ACC112 (cell line): ENCODE results near the gene AKAP8.
"Not testable (repeated sequence)": the region's sequence is repeated elsewhere in the genome, so short reads cannot be mapped to it uniquely, and the experiment has no call there.

Experiments used
- H2AFZ ChIP-seq: fragments of 200-600 bp; sonication (generic); one replicate; pipeline ENCODE4 v1.6.0; 2017; ENCODE audit warnings: antibody characterized with exemption, low read length; ENCODE audit not compliant: unreplicated experiment
- H3K27ac ChIP-seq: fragments of 200-600 bp; sonication (generic); 2 replicates; pipeline ENCODE4 v1.5.1; 2014; ENCODE audit warnings: low read depth, mild to moderate bottlenecking, antibody characterized with exemption, low read length, moderate library complexity
- H3K27me3 ChIP-seq: fragments of 200-600 bp; sonication (generic); 2 replicates; pipeline ENCODE4 v1.6.1; 2014; ENCODE audit warnings: mild to moderate bottlenecking, antibody characterized with exemption, low read length, moderate library complexity, mixed read lengths; ENCODE audit not compliant: insufficient read depth
- H3K36me3 ChIP-seq: fragments of 200-600 bp; sonication (generic); 2 replicates; pipeline ENCODE4 v1.6.1; 2016; ENCODE audit warnings: mild to moderate bottlenecking, antibody characterized with exemption, low read length, moderate library complexity, mixed read lengths; ENCODE audit not compliant: insufficient read depth
- H3K4me1 ChIP-seq: fragments of 200-600 bp; sonication (generic); one replicate; pipeline ENCODE4 v1.6.1; 2016; ENCODE audit warnings: low read length, mixed read lengths; ENCODE audit not compliant: insufficient read depth, unreplicated experiment, control insufficient read depth
- H3K4me3 ChIP-seq: fragments of 200-600 bp; sonication (generic); 2 replicates; pipeline ENCODE4 v1.5.1; 2014; ENCODE audit warnings: mild to moderate bottlenecking, low read depth, low read length
- H3K79me2 ChIP-seq: fragments of 200-600 bp; sonication (generic); one replicate; pipeline ENCODE4 v1.6.0; 2016; ENCODE audit warnings: low read length; ENCODE audit not compliant: control insufficient read depth, unreplicated experiment, insufficient read depth

AKAP8 gene

DNA sequence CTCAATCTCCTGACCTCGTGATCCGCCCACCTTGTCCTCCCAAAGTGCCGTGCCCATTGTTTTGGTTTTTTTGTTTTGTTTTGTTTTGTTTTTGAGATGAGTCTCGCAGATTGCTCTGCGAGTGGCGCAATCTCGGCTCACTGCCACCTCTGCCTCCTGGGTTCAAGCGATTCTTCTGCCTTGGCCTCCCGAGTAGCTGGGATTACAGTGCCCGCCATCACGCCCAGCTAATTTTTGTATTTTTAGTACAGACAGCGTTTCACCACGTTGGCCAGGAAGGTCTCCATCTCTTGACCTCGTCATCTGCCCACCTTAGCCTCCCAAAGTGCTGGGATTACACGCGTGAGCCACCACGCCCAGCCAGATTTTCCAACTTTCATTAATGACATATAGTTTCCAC, 15.7 kb upstream of the AKAP8 start:
- H3K79me2 ChIP-seq, H3K4me3 ChIP-seq, H3K4me1 ChIP-seq, H3K27me3 ChIP-seq, H2AFZ ChIP-seq, H3K27ac ChIP-seq: not testable (repeated sequence)
- peaks cover 11% of the 10 kb centered on the region; the same call in 1 of the 2 replicates for H3K36me3 ChIP-seq

GRCh38 chr19:15394426-15394825, 14.8 kb upstream of the AKAP8 start:
- Histone ChIP-seq H3K27me3 (no peaks in the 10 kb centered on the region), H3K79me2 (peaks cover 12% of the 10 kb centered on the region), H3K36me3 (peaks cover 11% of the 10 kb centered on the region; the same call in 1 of the 2 replicates), H3K4me3 (no peak overlapping the region), H3K4me1 (no peaks in the 10 kb centered on the region), H2AFZ (no peak overlapping the region), H3K27ac (peak overlapping the region; percentile 43)

GRCh38 chr19:15393963-15394362, 14.4 kb upstream of the AKAP8 start:
- no peak overlapping the region for H3K4me3 ChIP-seq
- peaks cover 11% of the 10 kb centered on the region; the same call in 1 of the 2 replicates for H3K36me3 ChIP-seq
- peak overlapping the region; percentile 43 for H3K27ac ChIP-seq
- no peaks in the 10 kb centered on the region for H3K27me3 ChIP-seq
- no peaks in the 10 kb centered on the region for H3K4me1 ChIP-seq
- no peak overlapping the region for H2AFZ ChIP-seq
- peaks cover 12% of the 10 kb centered on the region for H3K79me2 ChIP-seq

DNA sequence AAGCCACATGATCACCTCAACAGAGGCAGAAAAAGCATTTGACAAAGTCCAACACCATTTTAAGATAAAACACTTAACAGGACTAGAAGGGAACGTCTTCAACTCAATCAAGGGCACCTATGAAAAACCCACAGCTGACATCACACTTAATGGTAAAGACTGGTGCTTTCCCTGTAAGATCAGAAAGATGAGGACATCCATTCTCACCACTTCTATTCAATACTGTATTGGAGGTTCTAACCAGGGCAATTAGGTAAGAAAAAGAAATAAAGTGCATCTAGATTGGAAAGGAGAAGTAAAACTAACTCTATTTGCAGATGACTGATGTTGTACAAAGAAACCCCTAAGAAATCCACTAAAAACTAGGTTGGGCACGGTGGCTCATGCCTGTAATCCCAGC, 11.2 kb upstream of the AKAP8 start:
- H3K79me2 ChIP-seq = peaks cover 12% of the 10 kb centered on the region
- 0 out of 2 replicates have a peak, but pooled peaks cover 7% of the 10 kb centered on the region for H3K36me3 ChIP-seq
- no peak overlapping the region for H3K27ac ChIP-seq

DNA sequence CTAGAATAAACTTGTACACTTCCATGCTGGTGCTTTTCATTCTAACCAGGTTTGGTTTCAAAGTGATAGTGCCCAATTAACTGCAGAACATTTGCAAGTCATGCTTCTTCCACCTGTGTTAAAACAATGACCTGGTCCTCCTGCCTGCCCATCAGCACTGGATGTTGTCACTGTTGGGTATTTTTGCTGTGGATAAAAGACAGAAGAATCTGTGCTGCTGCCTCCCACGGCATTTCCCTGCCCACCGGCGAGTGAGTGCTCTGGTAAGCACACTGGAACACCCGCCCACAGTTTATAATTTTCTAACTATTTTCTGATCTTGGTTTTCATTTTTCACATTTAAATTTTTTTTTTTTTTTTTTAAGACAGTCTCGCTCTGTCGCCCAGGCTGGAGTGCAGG, 2.3 kb upstream of the AKAP8 start:
- H3K4me1 ChIP-seq = peaks cover 14% of the 10 kb centered on the region
- H3K27me3 ChIP-seq = no peaks in the 10 kb centered on the region
- no peak overlapping the region for H3K4me3 ChIP-seq
- no peak overlapping the region for H3K27ac ChIP-seq
- no peaks in the 10 kb centered on the region for H3K36me3 ChIP-seq
- peaks cover 24% of the 10 kb centered on the region for H3K79me2 ChIP-seq
- H2AFZ ChIP-seq = no peak overlapping the region

More for the DNA sequence above, 11.2 kb upstream of the AKAP8 start:
- Histone ChIP-seq H3K4me1 (no peaks in the 10 kb centered on the region), H3K4me3 (no peak overlapping the region), H2AFZ (no peak overlapping the region), H3K27me3 (no peaks in the 10 kb centered on the region)

DNA sequence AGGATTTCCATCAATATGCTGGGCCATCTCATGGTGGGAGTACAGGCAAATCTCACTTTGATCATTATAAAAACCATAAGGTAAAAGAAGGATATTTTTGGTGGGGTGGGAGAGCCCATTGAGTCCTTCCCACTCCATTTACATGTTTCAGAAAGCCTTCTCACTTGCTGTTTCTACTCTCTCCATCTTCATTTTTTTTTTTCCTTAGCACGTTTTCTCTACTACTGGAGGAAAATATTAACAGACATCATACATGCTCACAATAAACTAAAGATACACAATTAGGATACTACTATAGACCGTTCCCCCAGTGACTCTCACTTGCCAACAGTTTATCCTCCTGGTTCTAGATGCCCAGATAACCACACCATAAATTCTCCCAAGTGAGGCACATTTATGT, 1.8 kb upstream of the AKAP8 start:
- H3K4me3 ChIP-seq = no peak overlapping the region
- peaks cover 28% of the 10 kb centered on the region for H3K79me2 ChIP-seq
- no peak overlapping the region for H3K27ac ChIP-seq
- H2AFZ ChIP-seq = no peak overlapping the region
- H3K4me1 ChIP-seq = peaks cover 18% of the 10 kb centered on the region
- H3K27me3 ChIP-seq = no peaks in the 10 kb centered on the region
- H3K36me3 ChIP-seq = no peaks in the 10 kb centered on the region

GRCh38 chr19:15379999-15380647, 536 bp upstream of the AKAP8 start:
- Histone ChIP-seq H3K79me2 (peaks cover 40% of the 10 kb centered on the region), H3K36me3 (no peaks in the 10 kb centered on the region), H2AFZ (peak overlapping the region; percentile 25), H3K27me3 (no peaks in the 10 kb centered on the region), H3K27ac (peak overlapping the region; percentile 59), H3K4me1 (peaks cover 21% of the 10 kb centered on the region), H3K4me3 (peak overlapping the region; percentile 87)

DNA sequence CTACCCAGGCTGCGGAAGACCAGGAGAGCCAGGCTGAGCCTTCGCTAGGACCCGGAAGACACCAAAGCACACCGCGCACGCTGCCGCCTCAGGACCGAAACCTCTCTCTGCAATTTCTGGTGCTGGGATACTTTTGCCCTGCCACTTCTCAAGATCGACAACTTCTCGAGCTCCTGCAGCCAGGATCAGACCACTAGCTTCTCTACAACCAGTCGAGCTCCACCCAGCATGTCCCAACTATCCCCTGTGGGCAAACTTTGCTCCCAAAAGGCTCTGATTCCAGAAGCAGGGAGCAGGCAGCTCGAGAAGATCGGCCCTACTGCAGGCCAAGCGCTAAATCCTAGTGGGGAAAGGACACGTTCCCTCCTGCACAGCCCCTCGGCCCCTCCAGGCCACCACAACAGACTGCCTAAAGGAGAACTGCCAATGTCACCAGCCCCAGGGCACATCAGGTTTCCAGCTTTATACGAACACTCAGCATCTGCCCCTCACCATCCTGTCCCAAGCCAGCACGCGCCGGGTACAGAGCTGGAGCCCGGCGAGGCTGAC, 979 bp downstream of the AKAP8 start:
- Histone ChIP-seq H3K27ac (peak overlapping the region; percentile 89), H3K27me3 (no peaks in the 10 kb centered on the region), H3K4me3 (peak overlapping the region; percentile 92), H3K79me2 (peaks cover 54% of the 10 kb centered on the region), H3K4me1 (peaks cover 25% of the 10 kb centered on the region), H3K36me3 (no peaks in the 10 kb centered on the region), H2AFZ (peak overlapping the region; percentile 75)

DNA sequence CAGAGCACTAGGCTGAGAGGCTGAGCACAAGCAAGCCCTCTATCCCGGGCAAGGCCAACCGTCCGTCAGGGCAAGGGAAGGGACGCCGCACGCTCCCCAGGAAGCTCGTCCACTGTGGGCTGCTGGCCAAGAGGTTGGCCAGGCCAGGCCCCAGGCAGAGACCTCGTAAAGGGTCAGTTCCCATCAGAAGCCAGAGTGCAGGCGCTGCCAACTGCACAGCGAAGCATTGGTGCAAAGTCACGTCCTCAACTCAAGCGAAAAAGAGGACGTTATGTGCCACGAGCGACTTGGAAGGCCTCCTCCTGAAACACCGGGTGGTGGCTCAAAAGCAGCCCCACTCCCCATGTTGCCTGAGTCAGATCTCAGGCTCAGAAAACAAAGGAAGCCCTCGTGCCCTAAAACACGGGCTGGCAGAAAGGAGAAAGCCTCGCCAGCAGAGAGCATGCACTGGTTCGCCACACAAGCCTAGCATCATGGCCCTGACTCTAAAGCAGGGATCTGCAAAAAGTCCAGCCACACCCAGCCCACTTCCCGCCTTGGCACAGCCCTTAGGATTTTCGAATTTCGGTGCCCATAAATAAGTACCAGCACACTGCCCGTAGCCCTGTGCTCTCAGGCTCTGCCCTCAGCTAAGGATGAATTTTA, 4.7 kb downstream of the AKAP8 start:
- peaks cover 17% of the 10 kb centered on the region for H3K4me1 ChIP-seq
- H3K79me2 ChIP-seq = peaks cover 63% of the 10 kb centered on the region
- no peak overlapping the region for H3K4me3 ChIP-seq
- peaks cover 5% of the 10 kb centered on the region; the same call in 1 of the 2 replicates for H3K36me3 ChIP-seq
- H3K27me3 ChIP-seq = no peaks in the 10 kb centered on the region
- no peak overlapping the region for H2AFZ ChIP-seq
- H3K27ac ChIP-seq = no peak overlapping the region

DNA sequence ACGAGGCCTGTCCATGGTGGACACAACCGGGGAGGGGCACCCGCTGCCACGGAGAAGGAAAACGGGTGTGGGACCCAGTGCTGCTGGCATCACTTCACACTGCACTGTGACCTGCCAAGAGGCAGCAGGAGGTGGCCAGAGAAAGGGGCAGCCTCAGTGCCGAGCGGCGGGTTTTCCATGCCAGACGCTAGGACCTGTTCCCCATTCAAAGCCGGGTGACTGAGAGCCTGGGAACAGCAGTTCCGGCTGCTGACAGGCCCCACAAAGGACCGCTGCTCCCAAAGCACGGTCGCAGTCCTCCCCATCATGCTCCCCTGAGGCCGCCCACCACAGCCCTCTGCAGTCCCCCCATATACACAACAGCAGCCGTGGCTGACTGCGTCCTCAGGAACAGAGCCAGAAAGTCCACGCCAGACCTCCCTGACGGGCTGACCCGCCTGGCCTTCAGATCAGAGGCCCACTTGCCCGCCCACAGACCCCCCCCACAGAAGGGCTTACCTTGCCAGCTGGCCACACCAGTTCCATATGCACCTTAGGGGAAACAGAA, 5.4 kb downstream of the AKAP8 start:
- peaks cover 6% of the 10 kb centered on the region; the same call in 1 of the 2 replicates for H3K36me3 ChIP-seq
- H3K4me1 ChIP-seq = peaks cover 17% of the 10 kb centered on the region
- peaks cover 61% of the 10 kb centered on the region for H3K79me2 ChIP-seq
- no peak overlapping the region for H3K4me3 ChIP-seq
- no peak overlapping the region for H3K27ac ChIP-seq
- no peak overlapping the region for H2AFZ ChIP-seq
- no peaks in the 10 kb centered on the region for H3K27me3 ChIP-seq
